ENCODE data around the gene CTXN1. TPM values are rescaled to one million over a fixed set of nuclear protein-coding genes. Genes with fewer than 3 reads are reported as not detected.
"Not testable (repeated sequence)": the region's sequence is repeated elsewhere in the genome, so short reads cannot be mapped to it uniquely, and the experiment has no call there.

The CTXN1 gene
- total and polyA plus RNA-seq, 3 donors from 2014 or later = 19.4 to 67.2 (median 40.1) TPM

GRCh38 chr19:7921302-7921966 lies 4.5 kb downstream of the CTXN1 start:
- Histone ChIP-seq H3K4me3 (peak overlapping the region; percentile 52 to 79), H3K27ac (peak overlapping the region; percentile 75 to 80), H3K36me3 (ENCODE audit: low read depth, missing control alignments) (no peaks in the 10 kb centered on the region), H3K27me3 (no peaks in the 10 kb centered on the region), H3K4me1 (peaks cover 43% of the 10 kb centered on the region), H3K9me3 (no peaks in the 10 kb centered on the region)
- intact Hi-C loops (cut with DNase I; ENCODE audit: low total_unique reads) = no loop called here
- TF ChIP-seq POLR2A (IDR thresholded peaks at IDR 0.05) = no peak
- no peak for DNase-seq
- WGBS, 2 donors = 21 to 30% methylated on average over 4 to 14 of the region's 17 CpGs

DNA sequence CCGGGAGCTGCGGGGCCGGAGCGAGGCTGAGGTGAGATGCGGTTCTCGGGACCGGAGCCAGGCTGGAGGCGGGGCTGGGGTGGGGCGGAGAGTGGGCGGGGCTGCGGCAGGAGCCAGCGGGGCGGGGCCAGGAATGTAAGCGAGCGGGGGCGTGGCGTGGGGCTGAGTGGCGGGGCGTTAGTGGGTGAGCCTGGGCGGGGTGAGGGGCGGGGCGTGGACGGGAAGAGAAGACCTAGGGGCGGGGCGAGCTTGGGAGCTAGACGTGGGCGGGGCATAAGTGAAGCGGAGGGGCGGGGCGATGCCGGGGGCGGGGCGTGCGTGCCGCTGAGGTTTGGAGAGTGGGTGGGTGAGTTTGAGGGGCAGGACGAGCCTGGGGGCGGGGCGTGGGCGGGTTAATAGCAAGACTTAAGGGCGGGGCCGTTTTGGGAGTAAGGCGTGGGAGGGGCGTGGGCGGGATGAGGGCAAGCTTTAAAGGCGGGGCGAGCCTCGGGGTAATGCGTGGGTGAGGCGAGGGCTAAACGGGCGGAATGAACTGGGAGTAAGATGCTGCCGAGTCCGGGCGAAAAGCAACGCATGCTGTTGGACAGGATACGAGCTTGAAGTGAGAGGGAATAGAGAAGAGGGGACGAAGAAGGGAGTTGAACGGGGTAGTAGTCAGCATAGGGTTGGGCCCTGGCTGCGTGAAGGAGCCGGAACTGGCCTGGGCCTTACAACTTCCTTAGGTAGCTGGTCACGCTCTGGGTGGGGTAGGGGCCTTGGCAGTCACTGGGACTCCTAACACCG lies 5.2 kb downstream of the CTXN1 start:
- H3K27me3 ChIP-seq = no peaks in the 10 kb centered on the region
- TF ChIP-seq POLR2A (IDR thresholded peaks at IDR 0.05) (no peak), CTCF (IDR thresholded peaks at IDR 0.05) (no peak)
- H3K9me3 ChIP-seq = no peaks in the 10 kb centered on the region
- DNase-seq = peak; percentile 100
- no peaks in the 10 kb centered on the region for H3K36me3 ChIP-seq (ENCODE audit: low read depth, missing control alignments)
- 2% methylated on average over 49 to 60 of the region's 62 CpGs for WGBS, 2 donors
- intact Hi-C loops (cut with DNase I; ENCODE audit: low total_unique reads) = no loop called here
- peak overlapping the region; percentile 80 to 92 for H3K27ac ChIP-seq
- peak overlapping the region; percentile 68 to 79 for H3K4me3 ChIP-seq
- H3K4me1 ChIP-seq = peaks cover 41% of the 10 kb centered on the region

DNA sequence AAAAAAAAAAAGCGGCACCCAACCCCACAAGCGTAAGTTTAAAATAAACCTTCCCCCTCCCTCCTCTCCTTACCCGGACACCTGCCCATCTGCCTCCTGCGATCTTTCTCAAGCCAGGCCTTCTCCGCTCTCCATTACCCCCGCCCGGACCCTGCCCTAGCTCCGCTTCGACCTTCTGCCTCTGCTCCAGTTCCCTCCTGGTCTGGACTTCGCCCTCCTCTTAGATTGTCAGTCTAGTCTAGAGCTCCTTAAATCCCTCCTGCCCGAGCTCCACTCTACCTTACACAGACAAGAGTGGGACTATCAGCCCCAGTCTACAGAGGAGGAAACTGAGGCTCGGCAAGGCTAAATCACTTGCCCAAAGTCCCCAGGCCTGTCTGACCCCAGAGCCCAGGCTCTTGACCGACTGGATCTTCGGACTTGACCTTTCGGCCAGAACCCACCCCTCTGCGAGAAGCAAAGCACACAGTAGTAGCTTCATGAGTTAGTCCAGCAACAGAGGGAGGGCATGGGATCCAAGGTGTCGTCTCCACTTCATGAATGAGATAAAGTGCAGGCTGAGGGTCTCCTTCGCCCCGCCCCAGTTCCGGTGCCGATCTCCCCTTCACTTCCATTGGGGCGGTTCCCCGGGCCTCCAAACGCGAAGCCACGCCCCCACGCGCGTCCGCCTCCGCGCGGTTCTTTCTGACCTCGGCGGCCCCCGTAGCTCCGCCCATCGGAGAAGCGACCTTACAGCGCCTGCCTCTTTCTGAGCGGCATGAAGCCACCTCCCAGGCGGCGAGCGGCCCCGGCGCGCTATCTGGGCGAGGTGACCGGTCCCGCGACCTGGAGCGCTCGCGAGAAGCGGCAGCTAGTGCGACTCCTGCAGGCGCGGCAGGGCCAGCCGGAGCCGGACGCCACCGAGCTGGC lies 6.1 kb downstream of the CTXN1 start, which contains the start of gene SNAPC2:
Gene SNAPC2 (plus strand): TSS at position 729 of the 909 bp plus-strand sequence. CDS start 29 bp downstream, at position 758.
- no peaks in the 10 kb centered on the region for H3K27me3 ChIP-seq
- DNase-seq = peak; percentile 95
- 9 to 14% methylated on average over 30 to 60 of the region's 62 CpGs for WGBS, 2 donors
- TF ChIP-seq CTCF (IDR thresholded peaks at IDR 0.05) = no peak
- TF ChIP-seq POLR2A (IDR thresholded peaks at IDR 0.05) = no peak
- H3K4me3 ChIP-seq = peak within 1 kb of the TSS; percentile 68 to 79
- intact Hi-C loops (cut with DNase I; ENCODE audit: low total_unique reads) = no loop called here
- no peaks in the 10 kb centered on the region for H3K36me3 ChIP-seq (ENCODE audit: low read depth, missing control alignments)
- peak within 1 kb of the TSS; percentile 80 to 92 for H3K27ac ChIP-seq
- H3K4me1 ChIP-seq = peaks cover 41% of the 10 kb centered on the region
- H3K9me3 ChIP-seq = no peaks in the 10 kb centered on the region

- TF ChIP-seq POLR2A (IDR thresholded peaks at IDR 0.05) (no peak), CTCF (IDR thresholded peaks at IDR 0.05) (no peak)
- WGBS, 2 donors = 41 to 62% methylated on average over 27 to 42 of the region's 42 CpGs
- H3K36me3 ChIP-seq (ENCODE audit: low read depth, missing control alignments) = no peaks in the 10 kb centered on the region
- H3K4me3 ChIP-seq = no peak overlapping the region
- no peaks in the 10 kb centered on the region for H3K27me3 ChIP-seq
- DNase-seq = no peak
- H3K9me3 ChIP-seq = no peaks in the 10 kb centered on the region
- peaks cover 32% of the 10 kb centered on the region for H3K4me1 ChIP-seq
- no peak overlapping the region for H3K27ac ChIP-seq
- intact Hi-C loops (cut with DNase I; ENCODE audit: low total_unique reads) = no loop called here
Observed at GRCh38 chr19:7918615-7919421, 7.1 kb downstream of the CTXN1 start.

DNA sequence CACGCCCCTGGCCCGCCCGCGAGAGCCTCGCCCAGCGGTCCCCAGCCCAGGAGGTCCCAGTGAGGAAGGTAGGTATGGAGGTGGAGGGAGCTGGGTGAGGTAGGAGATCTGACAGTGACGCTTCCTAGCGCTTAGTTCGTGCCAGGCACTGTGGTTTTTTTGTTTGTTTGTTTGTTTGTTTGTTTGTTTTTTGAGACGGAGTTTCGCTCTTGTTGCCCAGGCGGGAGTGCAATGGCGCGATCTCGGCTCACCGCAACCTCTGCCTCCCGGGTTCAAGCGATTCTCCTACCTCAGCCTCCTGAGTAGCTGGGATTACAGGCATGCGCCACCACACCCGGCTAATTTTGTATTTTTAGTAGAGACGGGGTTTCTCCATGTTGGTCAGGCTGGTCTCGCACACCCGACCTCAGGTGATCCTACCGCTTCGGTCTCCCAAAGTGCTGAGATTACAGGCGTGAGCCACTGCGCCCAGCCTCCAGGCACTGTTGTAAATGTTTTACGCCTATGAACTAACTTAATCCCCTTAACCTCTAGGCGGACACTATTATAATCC lies 7.8 kb downstream of the CTXN1 start:
- H3K4me1 ChIP-seq = peaks cover 27% of the 10 kb centered on the region
- intact Hi-C loops (cut with DNase I; ENCODE audit: low total_unique reads); H3K36me3 ChIP-seq (ENCODE audit: low read depth, missing control alignments); H3K9me3 ChIP-seq; DNase-seq; H3K27me3 ChIP-seq; H3K27ac ChIP-seq: not testable (repeated sequence)
- peak overlapping the region in 1 of 2 donors; percentile 20 for H3K4me3 ChIP-seq
- WGBS, 2 donors = 29 to 46% methylated on average over 28 to 29 of the region's 29 CpGs

Measured in testis (tissue), 3 donors.